GM12801 (cell line): ENCODE data around the gene ARL5C.

Source experiments
- CTCF ChIP-seq: IDR thresholded peaks from one replicate; pipeline ENCODE4 v1.5.1; 2011; ENCODE audit warnings: control low read depth; ENCODE audit not compliant: insufficient read length; ENCODE audit errors: extremely low read depth

Gene ARL5C

GRCh38 chr17:39171933-39172332, 6.0 kb upstream of the ARL5C start:
- no peak for TF ChIP-seq CTCF

GRCh38 chr17:39170558-39170957, 4.6 kb upstream of the ARL5C start:
- no peak for TF ChIP-seq CTCF

GRCh38 chr17:39170109-39170508, 4.1 kb upstream of the ARL5C start:
- TF ChIP-seq CTCF, result no peak

- no peak for TF ChIP-seq CTCF
These were observed 3.6 kb upstream of the ARL5C start for GRCh38 chr17:39169518-39169917.

GRCh38 chr17:39169101-39169500, 3.1 kb upstream of the ARL5C start:
- TF ChIP-seq CTCF, result no peak

GRCh38 chr17:39167476-39167875, 1.5 kb upstream of the ARL5C start:
- no peak for TF ChIP-seq CTCF

GRCh38 chr17:39166437-39167335, 725 bp upstream of the ARL5C start:
- no peak for TF ChIP-seq CTCF
